ENCODE results near the gene UBE2F.

Gene UBE2F

DNA sequence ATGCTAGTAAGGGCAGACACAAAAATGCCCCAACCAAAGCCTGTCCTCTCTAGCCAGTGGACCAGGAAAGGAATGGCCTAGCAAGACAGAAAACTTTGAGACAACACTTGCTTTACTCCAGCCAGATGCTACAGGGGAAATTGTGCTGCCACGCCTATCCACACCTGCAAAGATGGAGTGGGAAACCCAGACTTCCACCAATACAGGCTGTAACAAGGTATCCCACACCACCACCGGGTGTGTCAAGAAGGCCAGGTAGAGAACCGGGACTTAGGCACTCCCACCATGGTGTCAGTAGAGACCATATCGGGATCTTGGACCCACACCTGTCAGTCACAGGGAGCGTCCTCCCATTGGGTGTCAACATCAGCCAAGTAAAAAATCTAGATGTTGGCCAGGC, 117.1 kb downstream of the UBE2F start:
- no peak for DNase-seq

GRCh38 chr2:238084761-238085160, 117.9 kb downstream of the UBE2F start:
- no peak for DNase-seq

- no peak for DNase-seq
These were observed 119.1 kb downstream of the UBE2F start for GRCh38 chr2:238085899-238086298.

GRCh38 chr2:238087211-238087610, 120.4 kb downstream of the UBE2F start:
- DNase-seq: no peak

DNA sequence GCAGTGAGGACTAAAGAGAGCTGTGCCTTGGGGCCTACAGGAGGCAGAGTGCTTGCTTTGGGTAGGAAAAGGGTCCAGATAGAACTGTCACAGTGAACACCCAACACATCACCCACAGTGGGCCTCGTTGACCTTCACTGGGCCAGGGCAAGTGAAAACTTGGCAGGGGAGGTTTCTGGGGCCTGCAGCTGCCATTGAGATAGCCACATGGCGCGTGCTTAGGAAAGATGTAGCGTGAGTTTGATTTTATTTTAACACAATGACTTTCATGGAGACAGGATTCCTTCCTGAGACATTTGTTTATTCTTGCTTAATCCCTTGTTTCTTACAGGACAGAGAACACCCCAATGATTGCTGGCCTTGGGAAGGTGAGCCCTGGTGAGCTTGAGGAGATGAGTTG, 124.1 kb downstream of the UBE2F start:
- no peak for DNase-seq

- DNase-seq: no peak
These were observed 124.7 kb downstream of the UBE2F start for GRCh38 chr2:238091436-238092060.

All from activated CD4-positive, alpha-beta T cell treated with anti-CD3 and anti-CD28 coated beads for 48 hours (primary cell).